Loucy (cell line): Measurements from ENCODE around the gene GRID1.

Experiments
- H2AFZ ChIP-seq: fragments of 200-600 bp; sonication (generic); 2 replicates; pipeline ENCODE4 v1.6.0; 2016; ENCODE audit warnings: antibody characterized with exemption, mild to moderate bottlenecking, low read length, moderate library complexity
- H3F3A ChIP-seq: fragments of 200-600 bp; 2 replicates; pipeline ENCODE4 v1.6.0; 2016; ENCODE audit warnings: antibody characterized with exemption, low read depth, mild to moderate bottlenecking
- H3K27me3 ChIP-seq: fragments of 200-600 bp; sonication (generic); 2 replicates; pipeline ENCODE4 v1.6.1; 2014; ENCODE audit warnings: low read length, mild to moderate bottlenecking; ENCODE audit not compliant: insufficient read depth, poor library complexity, severe bottlenecking
- H3K36me3 ChIP-seq: fragments of 200-600 bp; sonication (generic); 2 replicates; pipeline ENCODE4 v1.6.1; 2016; ENCODE audit warnings: low read length; ENCODE audit not compliant: insufficient read depth
- H3K4me1 ChIP-seq: fragments of 200-600 bp; sonication (generic); 2 replicates; pipeline ENCODE4 v1.5.1; 2014; ENCODE audit warnings: low read length, mild to moderate bottlenecking; ENCODE audit not compliant: insufficient read depth, poor library complexity, severe bottlenecking
- H3K4me2 ChIP-seq: fragments of 200-600 bp; sonication (generic); 2 replicates; pipeline ENCODE4 v1.6.0; 2014; ENCODE audit warnings: antibody characterized with exemption, low read length, low read depth, mild to moderate bottlenecking; ENCODE audit not compliant: poor library complexity, severe bottlenecking
- H3K4me3 ChIP-seq: fragments of 200-600 bp; sonication (generic); 2 replicates; pipeline ENCODE4 v1.5.1; 2014; ENCODE audit warnings: low read length, mild to moderate bottlenecking, mixed read lengths; ENCODE audit not compliant: poor library complexity, severe bottlenecking
- H3K79me2 ChIP-seq: fragments of 200-600 bp; sonication (generic); 2 replicates; pipeline ENCODE4 v1.6.1; 2014; ENCODE audit warnings: low read length; ENCODE audit not compliant: insufficient read depth
- H3K9ac ChIP-seq: fragments of 200-600 bp; sonication (generic); 2 replicates; pipeline ENCODE4 v1.6.0; 2014; ENCODE audit warnings: mild to moderate bottlenecking, low read depth, low read length, moderate library complexity; ENCODE audit not compliant: poor library complexity, severe bottlenecking
- H3K9me2 ChIP-seq: fragments of 200-600 bp; sonication (generic); replicated peaks from 2 replicates; pipeline ENCODE4 v1.6.1; 2016; ENCODE audit warnings: low read depth, low read length, mixed read lengths
- H3K9me3 ChIP-seq: fragments of 200-600 bp; sonication (generic); 2 replicates; pipeline ENCODE4 v1.6.1; 2014; ENCODE audit warnings: mild to moderate bottlenecking, antibody characterized with exemption, low read length, low read depth; ENCODE audit not compliant: insufficient read depth
- H4K20me1 ChIP-seq: fragments of 200-600 bp; sonication (generic); 2 replicates; pipeline ENCODE4 v1.6.0; 2014; ENCODE audit warnings: antibody characterized with exemption, low read length, mild to moderate bottlenecking; ENCODE audit not compliant: insufficient read depth, poor library complexity, severe bottlenecking
- CTCF ChIP-seq: fragments of 200-600 bp; sonication (generic); conservative IDR thresholded peaks from 2 replicates; pipeline ENCODE4 v1.5.1; 2014; ENCODE audit warnings: mild to moderate bottlenecking, antibody characterized with exemption, low read length
- EZH2phosphoT487 ChIP-seq: fragments of 200-600 bp; IDR thresholded peaks from 2 replicates; pipeline ENCODE4 v1.6.1; 2018; ENCODE audit warnings: antibody characterized with exemption, mild to moderate bottlenecking, moderate library complexity, borderline replicate concordance

Gene GRID1

DNA sequence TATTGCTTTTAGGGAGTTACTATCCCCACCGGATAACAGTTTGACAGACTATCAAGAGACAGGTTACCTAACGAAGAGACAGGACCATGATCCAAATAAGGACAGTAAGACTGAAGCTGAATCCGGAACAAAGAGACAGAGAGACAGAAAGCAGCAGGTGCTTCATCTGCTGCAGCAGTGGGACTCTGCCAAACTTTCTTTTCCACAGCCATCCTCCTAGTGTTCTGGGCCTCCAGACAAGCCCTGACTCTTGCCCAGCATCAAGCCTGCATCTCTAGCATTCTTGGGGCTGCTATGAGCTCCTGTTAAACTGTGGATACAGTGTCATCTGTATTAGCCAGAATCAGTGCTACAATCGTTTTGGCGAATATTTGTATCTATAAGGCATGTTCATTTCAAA is 761.7 kb downstream of the GRID1 start:
- H3K9me3 ChIP-seq, result no peaks in the 10 kb centered on the region
- H2AFZ ChIP-seq, result no peak overlapping the region
- no peak overlapping the region for H3K9ac ChIP-seq
- no peaks in the 10 kb centered on the region for H3K79me2 ChIP-seq
- H3K27me3 ChIP-seq, result no peaks in the 10 kb centered on the region
- H3K4me3 ChIP-seq, result no peak overlapping the region
- H3K9me2 ChIP-seq, result no peaks in the 10 kb centered on the region
- H3F3A ChIP-seq, result no peaks in the 10 kb centered on the region
- H3K4me2 ChIP-seq, result no peak overlapping the region
- no peaks in the 10 kb centered on the region for H4K20me1 ChIP-seq
- no peak for TF ChIP-seq EZH2phosphoT487
- no peak for TF ChIP-seq CTCF
- no peaks in the 10 kb centered on the region for H3K36me3 ChIP-seq
- H3K4me1 ChIP-seq, result no peaks in the 10 kb centered on the region

DNA sequence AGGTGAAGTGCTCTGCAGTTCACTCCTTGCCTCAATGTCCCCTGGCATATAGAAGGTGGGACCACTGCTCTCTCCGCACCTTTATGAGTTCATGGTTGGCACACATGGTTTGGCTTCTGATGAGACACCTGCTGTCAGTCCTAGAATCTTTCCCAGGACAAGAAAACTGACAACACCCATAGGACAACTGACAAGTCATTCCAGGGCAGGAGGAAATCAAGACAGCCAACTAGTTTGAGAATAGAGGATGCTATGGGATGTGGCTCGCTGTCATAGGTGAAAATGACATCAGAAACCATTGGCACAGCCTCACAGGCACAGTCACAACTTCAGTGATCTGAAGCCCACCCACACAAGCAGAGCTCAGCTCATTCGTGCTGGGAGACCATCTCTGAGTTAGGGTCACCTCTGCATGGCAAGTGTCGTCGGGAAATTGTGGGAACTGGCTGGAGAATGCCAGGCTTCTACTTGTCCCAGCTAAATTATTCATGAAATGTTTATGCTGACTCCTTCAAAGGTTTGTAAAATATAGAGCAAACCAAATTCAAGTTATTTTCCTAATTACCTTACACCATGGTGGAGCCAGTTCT is 762.4 kb downstream of the GRID1 start:
- Histone ChIP-seq H2AFZ (no peak overlapping the region), H3K4me2 (no peak overlapping the region), H3K9me2 (no peaks in the 10 kb centered on the region), H3F3A (no peaks in the 10 kb centered on the region), H3K9ac (no peak overlapping the region), H3K4me3 (no peak overlapping the region), H3K27me3 (no peaks in the 10 kb centered on the region), H3K79me2 (no peaks in the 10 kb centered on the region), H4K20me1 (no peaks in the 10 kb centered on the region), H3K36me3 (no peaks in the 10 kb centered on the region), H3K9me3 (no peaks in the 10 kb centered on the region), H3K4me1 (no peaks in the 10 kb centered on the region)
- TF ChIP-seq CTCF, result no peak

DNA sequence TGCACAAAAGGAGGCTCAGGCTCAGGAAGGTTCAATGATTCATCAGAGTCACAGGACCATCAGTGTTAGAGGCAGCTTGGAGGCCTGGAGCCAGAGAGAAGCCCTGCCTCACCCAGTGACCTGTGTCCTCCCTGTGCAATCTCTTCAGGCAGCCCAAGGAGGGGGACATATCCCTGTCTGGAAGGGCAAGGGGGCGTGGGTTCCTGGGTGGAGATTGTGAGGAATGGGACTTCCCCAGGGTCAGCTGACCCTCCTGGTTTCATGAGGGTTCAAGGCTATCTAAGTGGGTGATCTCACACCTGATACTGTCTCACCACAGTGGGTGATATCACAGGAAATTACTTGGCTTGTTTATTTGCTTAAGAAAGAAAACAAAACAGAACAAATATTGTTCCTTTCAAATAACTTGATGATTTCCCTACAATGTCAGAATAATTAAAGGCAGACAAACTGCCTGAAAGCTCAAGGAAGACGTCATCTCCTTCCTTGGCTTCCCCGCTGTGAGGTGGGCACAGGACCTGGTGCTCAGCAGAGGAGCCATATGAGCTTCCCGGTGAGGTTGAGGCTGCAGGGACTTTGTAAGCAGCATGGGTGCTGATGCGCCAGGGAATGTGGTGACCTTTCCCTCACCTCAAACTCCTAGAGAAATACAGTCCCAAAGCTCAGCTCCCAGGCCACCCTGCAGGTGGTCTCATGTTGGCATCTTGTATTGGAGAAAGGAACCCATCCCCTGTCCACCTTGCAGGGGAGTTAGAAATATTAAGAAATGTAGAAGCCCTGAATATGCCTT is 763.2 kb downstream of the GRID1 start:
- H3K79me2 ChIP-seq, result no peaks in the 10 kb centered on the region
- H3K4me2 ChIP-seq, result no peak overlapping the region
- H3K9me3 ChIP-seq, result no peaks in the 10 kb centered on the region
- H3F3A ChIP-seq, result no peaks in the 10 kb centered on the region
- no peaks in the 10 kb centered on the region for H3K27me3 ChIP-seq
- H2AFZ ChIP-seq, result no peak overlapping the region
- no peaks in the 10 kb centered on the region for H3K36me3 ChIP-seq
- H3K9me2 ChIP-seq, result no peaks in the 10 kb centered on the region
- no peaks in the 10 kb centered on the region for H4K20me1 ChIP-seq
- no peaks in the 10 kb centered on the region for H3K4me1 ChIP-seq
- no peak overlapping the region for H3K4me3 ChIP-seq
- H3K9ac ChIP-seq, result no peak overlapping the region
- TF ChIP-seq EZH2phosphoT487 (no peak), CTCF (no peak)
